ENCODE data around the gene PRKAB2. TPM values are rescaled to one million over a fixed set of nuclear protein-coding genes. Genes with fewer than 3 reads are reported as not detected.

Gene PRKAB2
- total and polyA plus RNA-seq, 2 of the 13 experiments (the other 11 are each of a cell fraction or from before 2014, with no cell fraction given), result 44.0 to 118 TPM

- TF ChIP-seq MBNL3 (CRISPR knock-in tag; conservative IDR thresholded peaks at IDR 0.05) (no peak), ZNF335 (CRISPR knock-in tag; IDR thresholded peaks at IDR 0.05) (no peak), ISX (CRISPR knock-in tag; conservative IDR thresholded peaks at IDR 0.05) (no peak), ARID3A (IDR thresholded peaks at IDR 0.05; ENCODE audit: low read depth, low read length) (peak; percentile 53; the same call in 1 of the 2 replicates), ZNF737 (CRISPR knock-in tag; IDR thresholded peaks at IDR 0.05; ENCODE audit: borderline replicate concordance) (no peak), ZNF496 (CRISPR knock-in tag; IDR thresholded peaks at IDR 0.05; ENCODE audit: insufficient replicate concordance) (no peak), NFKBIZ (CRISPR knock-in tag; IDR thresholded peaks at IDR 0.05) (no peak), ZMAT3 (CRISPR knock-in tag; conservative IDR thresholded peaks at IDR 0.05) (no peak), CSRNP2 (CRISPR knock-in tag; conservative IDR thresholded peaks at IDR 0.05; ENCODE audit: low read depth) (no peak), RFX1 (IDR thresholded peaks at IDR 0.05) (no peak), ELF4 (CRISPR knock-in tag; IDR thresholded peaks at IDR 0.05; ENCODE audit: borderline replicate concordance) (no peak), KAT7 (CRISPR knock-in tag; IDR thresholded peaks at IDR 0.05; ENCODE audit: borderline replicate concordance) (no peak), PRDM10 (CRISPR knock-in tag; IDR thresholded peaks at IDR 0.05; ENCODE audit: low read depth) (no peak), ZNF550 (CRISPR knock-in tag; IDR thresholded peaks at IDR 0.05; ENCODE audit: borderline replicate concordance) (no peak), ZNF253 (CRISPR knock-in tag; IDR thresholded peaks at IDR 0.05; ENCODE audit: borderline replicate concordance) (no peak)
- TF ChIP-seq, protein P1, sequence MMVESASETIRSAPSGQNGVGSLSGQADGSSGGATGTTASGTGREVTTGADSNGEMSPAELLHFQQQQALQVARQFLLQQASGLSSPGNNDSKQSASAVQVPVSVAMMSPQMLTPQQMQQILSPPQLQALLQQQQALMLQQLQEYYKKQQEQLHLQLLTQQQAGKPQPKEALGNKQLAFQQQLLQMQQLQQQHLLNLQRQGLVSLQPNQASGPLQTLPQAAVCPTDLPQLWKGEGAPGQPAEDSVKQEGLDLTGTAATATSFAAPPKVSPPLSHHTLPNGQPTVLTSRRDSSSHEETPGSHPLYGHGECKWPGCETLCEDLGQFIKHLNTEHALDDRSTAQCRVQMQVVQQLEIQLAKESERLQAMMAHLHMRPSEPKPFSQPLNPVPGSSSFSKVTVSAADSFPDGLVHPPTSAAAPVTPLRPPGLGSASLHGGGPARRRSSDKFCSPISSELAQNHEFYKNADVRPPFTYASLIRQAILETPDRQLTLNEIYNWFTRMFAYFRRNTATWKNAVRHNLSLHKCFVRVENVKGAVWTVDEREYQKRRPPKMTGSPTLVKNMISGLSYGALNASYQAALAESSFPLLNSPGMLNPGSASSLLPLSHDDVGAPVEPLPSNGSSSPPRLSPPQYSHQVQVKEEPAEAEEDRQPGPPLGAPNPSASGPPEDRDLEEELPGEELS (CRISPR knock-in tag; IDR thresholded peaks at IDR 0.05), result peak; percentile 55
- TF ChIP-seq, protein P2, sequence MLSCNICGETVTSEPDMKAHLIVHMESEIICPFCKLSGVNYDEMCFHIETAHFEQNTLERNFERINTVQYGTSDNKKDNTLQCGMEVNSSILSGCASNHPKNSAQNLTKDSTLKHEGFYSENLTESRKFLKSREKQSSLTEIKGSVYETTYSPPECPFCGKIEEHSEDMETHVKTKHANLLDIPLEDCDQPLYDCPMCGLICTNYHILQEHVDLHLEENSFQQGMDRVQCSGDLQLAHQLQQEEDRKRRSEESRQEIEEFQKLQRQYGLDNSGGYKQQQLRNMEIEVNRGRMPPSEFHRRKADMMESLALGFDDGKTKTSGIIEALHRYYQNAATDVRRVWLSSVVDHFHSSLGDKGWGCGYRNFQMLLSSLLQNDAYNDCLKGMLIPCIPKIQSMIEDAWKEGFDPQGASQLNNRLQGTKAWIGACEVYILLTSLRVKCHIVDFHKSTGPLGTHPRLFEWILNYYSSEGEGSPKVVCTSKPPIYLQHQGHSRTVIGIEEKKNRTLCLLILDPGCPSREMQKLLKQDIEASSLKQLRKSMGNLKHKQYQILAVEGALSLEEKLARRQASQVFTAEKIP (CRISPR knock-in tag; IDR thresholded peaks at IDR 0.05; ENCODE audit: borderline replicate concordance), result no peak
- TF ChIP-seq, protein P3, sequence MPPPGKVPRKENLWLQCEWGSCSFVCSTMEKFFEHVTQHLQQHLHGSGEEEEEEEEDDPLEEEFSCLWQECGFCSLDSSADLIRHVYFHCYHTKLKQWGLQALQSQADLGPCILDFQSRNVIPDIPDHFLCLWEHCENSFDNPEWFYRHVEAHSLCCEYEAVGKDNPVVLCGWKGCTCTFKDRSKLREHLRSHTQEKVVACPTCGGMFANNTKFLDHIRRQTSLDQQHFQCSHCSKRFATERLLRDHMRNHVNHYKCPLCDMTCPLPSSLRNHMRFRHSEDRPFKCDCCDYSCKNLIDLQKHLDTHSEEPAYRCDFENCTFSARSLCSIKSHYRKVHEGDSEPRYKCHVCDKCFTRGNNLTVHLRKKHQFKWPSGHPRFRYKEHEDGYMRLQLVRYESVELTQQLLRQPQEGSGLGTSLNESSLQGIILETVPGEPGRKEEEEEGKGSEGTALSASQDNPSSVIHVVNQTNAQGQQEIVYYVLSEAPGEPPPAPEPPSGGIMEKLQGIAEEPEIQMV (CRISPR knock-in tag; IDR thresholded peaks at IDR 0.05; ENCODE audit: low read depth), result no peak
These were observed 39.3 kb upstream of the PRKAB2 start (continued) for GRCh38 chr1:147211577-147211976.
